H9 (cell line): ENCODE results near the gene PPP2R2B. TPM values are rescaled to one million over a fixed set of nuclear protein-coding genes. Genes with fewer than 3 reads are reported as not detected.

ENCODE experiments used
- DNase-seq: peaks from one replicate; pipeline ENCODE4 v3.0.0-alpha.2; 2017
- H2AFZ ChIP-seq: one replicate; pipeline ENCODE4 v1.6.1; 2013; ENCODE audit warnings: mild to moderate bottlenecking, low read length, control low read depth, moderate library complexity
- H2AK5ac ChIP-seq: 2 replicates; pipeline ENCODE4 v1.6.1; 2013; ENCODE audit warnings: low read length, control low read depth, mixed read lengths; ENCODE audit not compliant: insufficient read length
- H2BK120ac ChIP-seq: one replicate; pipeline ENCODE4 v1.6.1; 2013; ENCODE audit warnings: low read depth, mild to moderate bottlenecking, low read length, control low read depth, inconsistent platforms; ENCODE audit not compliant: poor library complexity, severe bottlenecking
- H2BK12ac ChIP-seq: 2 replicates; pipeline ENCODE4 v1.6.1; 2013; ENCODE audit warnings: low read length, control low read depth, mixed read lengths, low read depth; ENCODE audit not compliant: insufficient read length
- H2BK15ac ChIP-seq: 2 replicates; pipeline ENCODE4 v1.6.1; 2013; ENCODE audit warnings: low read depth, low read length, control low read depth
- H2BK20ac ChIP-seq: one replicate; pipeline ENCODE4 v1.6.1; 2013; ENCODE audit warnings: low read depth, mild to moderate bottlenecking, low read length, control low read depth, inconsistent platforms; ENCODE audit not compliant: poor library complexity, severe bottlenecking
- H2BK5ac ChIP-seq: 2 replicates; pipeline ENCODE4 v1.6.1; 2013; ENCODE audit warnings: low read length, control low read depth, mixed read lengths; ENCODE audit not compliant: insufficient read length
- H3K14ac ChIP-seq: 2 replicates; pipeline ENCODE4 v1.6.1; 2013; ENCODE audit warnings: low read length, control low read depth; ENCODE audit not compliant: insufficient read depth
- H3K18ac ChIP-seq: 2 replicates; pipeline ENCODE4 v1.6.1; 2013; ENCODE audit warnings: low read depth, mild to moderate bottlenecking, mixed read lengths, low read length, control low read depth; ENCODE audit not compliant: insufficient read length
- H3K23ac ChIP-seq: 2 replicates; pipeline ENCODE4 v1.6.1; 2013; ENCODE audit warnings: low read length, control low read depth, mixed read lengths, low read depth; ENCODE audit not compliant: insufficient read length
- H3K23me2 ChIP-seq: 2 replicates; pipeline ENCODE4 v1.6.1; 2013; ENCODE audit warnings: low read depth, mild to moderate bottlenecking, mixed read lengths, low read length, control low read depth; ENCODE audit not compliant: insufficient read length, poor library complexity, severe bottlenecking
- H3K27ac ChIP-seq: 2 replicates; pipeline ENCODE4 v1.5.1; 2013; ENCODE audit warnings: low read length, control low read depth, mixed read lengths, low read depth; ENCODE audit not compliant: insufficient read length
- H3K27me3 ChIP-seq: 2 replicates; pipeline ENCODE4 v1.6.1; 2013; ENCODE audit warnings: low read length, control low read depth, inconsistent platforms; ENCODE audit not compliant: insufficient read depth
- H3K4ac ChIP-seq: 2 replicates; pipeline ENCODE4 v1.6.1; 2013; ENCODE audit warnings: low read depth, mild to moderate bottlenecking, control low read depth, inconsistent platforms, low read length, moderate library complexity
- H3K4me1 ChIP-seq: 2 replicates; pipeline ENCODE4 v1.6.1; 2013; ENCODE audit warnings: low read length, control low read depth, inconsistent platforms; ENCODE audit not compliant: insufficient read depth
- H3K4me2 ChIP-seq: 2 replicates; pipeline ENCODE4 v1.6.1; 2013; ENCODE audit warnings: low read length, control low read depth, mixed read lengths; ENCODE audit not compliant: insufficient read length, insufficient read depth
- H3K56ac ChIP-seq: 2 replicates; pipeline ENCODE4 v1.6.1; 2013; ENCODE audit warnings: low read depth, mild to moderate bottlenecking, mixed read lengths, low read length, control low read depth; ENCODE audit not compliant: insufficient read length
- H3K79me1 ChIP-seq: 2 replicates; pipeline ENCODE4 v1.6.1; 2013; ENCODE audit warnings: low read depth, mild to moderate bottlenecking, moderate library complexity, low read length, control low read depth, inconsistent platforms; ENCODE audit not compliant: insufficient read depth, poor library complexity, severe bottlenecking
- H3K79me2 ChIP-seq: 2 replicates; pipeline ENCODE4 v1.6.1; 2013; ENCODE audit warnings: low read length, control low read depth, inconsistent platforms; ENCODE audit not compliant: insufficient read depth
- H3K9ac ChIP-seq: 2 replicates; pipeline ENCODE4 v1.6.1; 2013; ENCODE audit warnings: low read length, control low read depth, mixed read lengths; ENCODE audit not compliant: insufficient read length; ENCODE audit errors: extremely low read depth
- H3K9me3 ChIP-seq: one replicate; pipeline ENCODE4 v1.6.1; 2013; ENCODE audit warnings: low read depth, low read length, inconsistent platforms; ENCODE audit not compliant: control insufficient read depth
- H3T11ph ChIP-seq: one replicate; pipeline ENCODE4 v1.6.1; 2013; ENCODE audit warnings: mild to moderate bottlenecking, low read length, control low read depth, inconsistent platforms
- H4K20me1 ChIP-seq: one replicate; pipeline ENCODE4 v1.6.1; 2013; ENCODE audit not compliant: control insufficient read depth, insufficient read length, insufficient read depth
- H4K5ac ChIP-seq: 2 replicates; pipeline ENCODE4 v1.6.1; 2013; ENCODE audit warnings: low read depth, mild to moderate bottlenecking, mixed read lengths, low read length, control low read depth; ENCODE audit not compliant: insufficient read length
- H4K8ac ChIP-seq: replicated peaks from 2 replicates; pipeline ENCODE4 v1.6.1; 2013; ENCODE audit warnings: low read length, control low read depth, mixed read lengths, low read depth; ENCODE audit not compliant: insufficient read length
- H4K91ac ChIP-seq: 2 replicates; pipeline ENCODE4 v1.6.1; 2013; ENCODE audit warnings: low read depth, mild to moderate bottlenecking, moderate library complexity, mixed read lengths, low read length, control low read depth; ENCODE audit not compliant: insufficient read length
- H3K27ac Mint-ChIP-seq, 3 experiments: 2 replicates in 2 of 3; 3 replicates in 1 of 3; pipeline ENCODE4 v1.8.0; 2020 to 2021; ENCODE audit warnings: mixed read lengths in 3 of 3, mild to moderate bottlenecking in 1 of 3, moderate library complexity in 1 of 3
- H3K27me3 Mint-ChIP-seq: 2 replicates; pipeline ENCODE4 v1.8.0; 2021; ENCODE audit warnings: low read depth, mild to moderate bottlenecking, moderate library complexity, mixed read lengths
- H3K36me3 Mint-ChIP-seq, 3 experiments: 2 replicates in 2 of 3; 3 replicates in 1 of 3; pipeline ENCODE4 v1.8.0; 2020 to 2021; ENCODE audit warnings: low read depth in 3 of 3, mixed read lengths in 3 of 3; ENCODE audit not compliant: insufficient read depth in 1 of 3
- H3K4me1 Mint-ChIP-seq, 2 experiments: 2 replicates each; pipeline ENCODE4 v1.8.0; 2020; ENCODE audit warnings: mixed read lengths in 2 of 2
- H3K4me3 Mint-ChIP-seq, 2 experiments: 2 replicates in 1 of 2; 3 replicates in 1 of 2; pipeline ENCODE4 v1.8.0; 2020 to 2021; ENCODE audit warnings: mild to moderate bottlenecking in 2 of 2, mixed read lengths in 2 of 2, moderate library complexity in 1 of 2
- H3K9me3 Mint-ChIP-seq, 2 experiments: 2 replicates in 1 of 2; 3 replicates in 1 of 2; pipeline ENCODE4 v1.8.0; 2020; ENCODE audit warnings: mild to moderate bottlenecking in 2 of 2, mixed read lengths in 2 of 2, moderate library complexity in 1 of 2
- WGBS: extraction: QIAGEN DNeasy Blood & Tissue Kit; methylation state at CpG from one replicate; pipeline ENCODE4 v1.1.7; 2013; ENCODE audit warnings: missing lambda C conversion rate, low lambda C conversion rate, mixed read lengths; ENCODE audit not compliant: insufficient read length; ENCODE audit errors: extremely low coverage; 5-methylcytosine and 5-hydroxymethylcytosine counted together
- total RNA-seq: library from RNA; stranded (reverse); gene quantifications from 2 replicates; pipeline ENCODE4 v1.2.1, GENCODE V29; 2021
- TF ChIP-seq, protein P1 (sequence below): fragments of 200-600 bp; sonication (generic); conservative IDR thresholded peaks from 3 replicates; pipeline ENCODE4 v1.8.0; 2021; ENCODE audit warnings: antibody characterized with exemption, mild to moderate bottlenecking

The PPP2R2B gene
- total RNA-seq, 1 experiment from 2014 or later, result 14.3 TPM

DNA sequence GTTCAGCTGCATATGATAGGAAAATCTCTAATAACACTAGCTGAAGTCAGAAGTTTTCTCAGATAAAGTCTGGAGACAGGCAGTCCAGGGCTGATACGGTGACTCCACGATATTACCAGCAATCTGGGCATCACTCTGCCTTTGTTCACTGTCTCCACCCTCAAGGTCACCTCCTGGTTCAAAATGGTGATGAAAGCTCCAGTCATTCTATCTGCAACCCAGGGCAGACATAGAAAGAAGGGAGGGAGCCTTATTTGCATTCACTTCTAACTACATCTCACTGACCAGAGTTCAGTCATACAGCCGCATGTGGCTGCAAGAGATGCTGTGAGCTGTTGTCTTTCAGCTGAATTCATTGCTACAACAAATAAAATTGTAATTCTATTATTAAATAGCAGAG, 340.1 kb downstream of the PPP2R2B start:
- Histone ChIP-seq H2AK5ac (no peak overlapping the region), H3K27me3 (no peaks in the 10 kb centered on the region), H4K20me1 (no peaks in the 10 kb centered on the region), H2BK5ac (no peak overlapping the region), H3K9ac (no peak overlapping the region), H2BK20ac (no peak overlapping the region), H3K4me2 (no peak overlapping the region), H4K91ac (no peak overlapping the region), H3K23ac (no peak overlapping the region), H4K5ac (no peak overlapping the region), H3K23me2 (no peaks in the 10 kb centered on the region), H3K4ac (no peak overlapping the region), H3K79me2 (no peaks in the 10 kb centered on the region), H2BK12ac (no peak overlapping the region), H3K9me3 (no peaks in the 10 kb centered on the region), H3T11ph (no peak overlapping the region), H3K27ac (no peak overlapping the region), H3K4me1 (peaks cover 6% of the 10 kb centered on the region; the same call in 1 of the 2 replicates), H3K56ac (no peak overlapping the region), H3K79me1 (no peaks in the 10 kb centered on the region), H2BK120ac (no peak overlapping the region), H2BK15ac (no peak overlapping the region; the same call in 1 of the 2 replicates), H2AFZ (no peak overlapping the region), H3K14ac (no peak overlapping the region), H3K18ac (no peak overlapping the region), H4K8ac (no peak overlapping the region)
- Mint-ChIP-seq H3K9me3 (no peaks in the 10 kb centered on the region), H3K4me3 (no peak overlapping the region), H3K36me3 (no peaks in the 10 kb centered on the region), H3K27me3 (no peaks in the 10 kb centered on the region; the same call in 1 of the 2 replicates), H3K4me1 (peaks cover 15% of the 10 kb centered on the region in 2 experiments), H3K27ac (no peak overlapping the region)
- WGBS, result no CpG with 5 or more reads among the region's 3 CpGs
- TF ChIP-seq, protein P1, sequence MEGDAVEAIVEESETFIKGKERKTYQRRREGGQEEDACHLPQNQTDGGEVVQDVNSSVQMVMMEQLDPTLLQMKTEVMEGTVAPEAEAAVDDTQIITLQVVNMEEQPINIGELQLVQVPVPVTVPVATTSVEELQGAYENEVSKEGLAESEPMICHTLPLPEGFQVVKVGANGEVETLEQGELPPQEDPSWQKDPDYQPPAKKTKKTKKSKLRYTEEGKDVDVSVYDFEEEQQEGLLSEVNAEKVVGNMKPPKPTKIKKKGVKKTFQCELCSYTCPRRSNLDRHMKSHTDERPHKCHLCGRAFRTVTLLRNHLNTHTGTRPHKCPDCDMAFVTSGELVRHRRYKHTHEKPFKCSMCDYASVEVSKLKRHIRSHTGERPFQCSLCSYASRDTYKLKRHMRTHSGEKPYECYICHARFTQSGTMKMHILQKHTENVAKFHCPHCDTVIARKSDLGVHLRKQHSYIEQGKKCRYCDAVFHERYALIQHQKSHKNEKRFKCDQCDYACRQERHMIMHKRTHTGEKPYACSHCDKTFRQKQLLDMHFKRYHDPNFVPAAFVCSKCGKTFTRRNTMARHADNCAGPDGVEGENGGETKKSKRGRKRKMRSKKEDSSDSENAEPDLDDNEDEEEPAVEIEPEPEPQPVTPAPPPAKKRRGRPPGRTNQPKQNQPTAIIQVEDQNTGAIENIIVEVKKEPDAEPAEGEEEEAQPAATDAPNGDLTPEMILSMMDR, result no peak
- no peak for DNase-seq
